GM13977 (cell line): ENCODE results near the gene EEFSEC.

Experiments
- DNase-seq: peaks from one replicate; pipeline ENCODE4 v3.0.0; 2012; ENCODE audit warnings: low spot score
- in situ Hi-C: fragments of 300-500 bp; cut with MboI; formaldehyde crosslinking; loops from one replicate; pipeline ENCODE4 v1.12.0; 2022; ENCODE audit warnings: low sequenced_read_pairs, low pct_unique_long_range_greater_than_20kb, mixed read lengths, inconsistent platforms; ENCODE audit not compliant: unreplicated experiment
- TF ChIP-seq, protein P1 (sequence below): IDR thresholded peaks from 2 replicates; pipeline ENCODE4 v1.5.1; 2012; ENCODE audit warnings: mild to moderate bottlenecking, control low read depth; ENCODE audit not compliant: insufficient read depth; ENCODE audit errors: extremely low read depth, missing control alignments

Gene EEFSEC

DNA sequence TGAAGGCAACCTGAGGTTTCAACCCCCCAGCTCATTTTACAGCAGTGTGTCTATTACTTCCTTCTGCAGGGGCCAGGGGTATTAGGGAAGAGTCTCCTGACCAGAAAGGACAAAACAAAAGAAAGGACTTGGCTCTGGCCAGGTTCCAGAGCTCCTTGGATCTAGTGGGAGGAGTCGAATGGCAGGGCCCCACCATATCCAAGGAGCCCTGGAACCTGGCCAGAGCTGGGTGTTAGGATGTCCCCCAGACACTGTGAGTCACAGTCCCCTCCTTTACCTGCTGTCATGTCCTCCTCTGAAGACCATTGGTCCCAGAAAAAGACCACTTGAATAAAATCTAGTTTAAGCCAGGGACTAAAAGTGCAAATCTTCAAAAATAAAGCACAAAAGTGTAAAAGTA is 113.2 kb downstream of the EEFSEC start:
- no peak for DNase-seq
- in situ Hi-C loops, result no loop called here
- TF ChIP-seq, protein P1, sequence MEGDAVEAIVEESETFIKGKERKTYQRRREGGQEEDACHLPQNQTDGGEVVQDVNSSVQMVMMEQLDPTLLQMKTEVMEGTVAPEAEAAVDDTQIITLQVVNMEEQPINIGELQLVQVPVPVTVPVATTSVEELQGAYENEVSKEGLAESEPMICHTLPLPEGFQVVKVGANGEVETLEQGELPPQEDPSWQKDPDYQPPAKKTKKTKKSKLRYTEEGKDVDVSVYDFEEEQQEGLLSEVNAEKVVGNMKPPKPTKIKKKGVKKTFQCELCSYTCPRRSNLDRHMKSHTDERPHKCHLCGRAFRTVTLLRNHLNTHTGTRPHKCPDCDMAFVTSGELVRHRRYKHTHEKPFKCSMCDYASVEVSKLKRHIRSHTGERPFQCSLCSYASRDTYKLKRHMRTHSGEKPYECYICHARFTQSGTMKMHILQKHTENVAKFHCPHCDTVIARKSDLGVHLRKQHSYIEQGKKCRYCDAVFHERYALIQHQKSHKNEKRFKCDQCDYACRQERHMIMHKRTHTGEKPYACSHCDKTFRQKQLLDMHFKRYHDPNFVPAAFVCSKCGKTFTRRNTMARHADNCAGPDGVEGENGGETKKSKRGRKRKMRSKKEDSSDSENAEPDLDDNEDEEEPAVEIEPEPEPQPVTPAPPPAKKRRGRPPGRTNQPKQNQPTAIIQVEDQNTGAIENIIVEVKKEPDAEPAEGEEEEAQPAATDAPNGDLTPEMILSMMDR, result no peak

DNA sequence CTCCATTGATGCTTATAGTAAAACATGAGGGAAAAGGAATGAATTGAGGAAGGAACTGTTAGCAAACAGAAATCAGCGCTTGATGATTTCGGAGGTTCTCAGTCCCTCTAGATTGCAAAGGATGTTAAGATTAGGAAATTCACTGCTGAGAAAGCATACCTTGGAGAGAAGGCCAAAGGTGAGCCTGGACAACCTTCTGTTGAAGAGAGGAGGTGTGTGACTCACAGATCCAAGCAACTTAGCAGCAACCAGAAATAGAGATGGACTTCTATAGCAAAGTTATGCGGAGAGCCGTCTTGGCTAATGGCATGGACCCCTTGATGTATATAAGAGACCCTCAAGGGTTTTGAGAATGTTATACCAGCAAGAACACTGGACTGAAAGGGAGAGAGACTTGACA is 114.3 kb downstream of the EEFSEC start:
- TF ChIP-seq, protein P1, result no peak
- in situ Hi-C loops, result no loop called here
- DNase-seq, result no peak

DNA sequence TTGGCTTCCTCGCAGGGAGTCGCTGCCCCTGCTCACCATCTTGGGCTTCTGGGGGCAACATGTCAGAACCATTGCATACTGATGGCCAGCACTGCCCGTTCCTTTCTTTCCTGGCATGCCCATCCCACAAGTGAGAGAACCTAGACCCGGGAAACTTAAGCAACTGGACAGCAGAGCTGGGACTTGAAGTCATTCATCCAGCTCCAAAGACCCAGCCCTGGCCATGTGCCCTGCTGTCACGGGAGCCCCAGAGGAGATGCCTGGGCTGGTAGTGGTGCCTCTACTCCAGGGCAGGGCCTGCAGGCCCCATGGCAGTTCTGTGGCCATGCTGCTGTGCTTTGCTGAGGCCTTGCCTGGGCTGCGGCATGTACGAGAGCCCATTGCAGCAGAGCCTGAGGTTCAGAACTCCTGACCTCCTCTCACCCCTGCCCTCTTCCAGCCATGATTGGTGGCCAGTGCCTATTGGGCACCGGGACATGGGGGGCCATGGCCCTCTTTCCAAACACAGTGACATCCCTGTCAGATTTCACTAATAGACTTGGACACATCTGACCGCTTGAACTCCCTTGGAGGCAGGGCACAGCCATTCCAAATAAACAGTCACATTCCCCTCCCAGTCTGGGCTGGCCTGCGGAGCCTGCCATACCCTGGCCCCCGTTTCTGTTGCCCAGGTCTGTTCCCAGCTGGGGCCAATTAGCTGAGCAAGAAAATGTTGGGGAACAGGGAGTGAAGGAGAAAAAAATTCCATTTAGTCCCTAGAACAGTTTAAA is 115.9 kb downstream of the EEFSEC start:
- DNase-seq, result no peak
- TF ChIP-seq, protein P1, result no peak
- in situ Hi-C loops, result no loop called here

GRCh38 chr3:128269796-128270195 is 116.5 kb downstream of the EEFSEC start:
- no peak for DNase-seq
- TF ChIP-seq, protein P1, result no peak
- in situ Hi-C loops, result no loop called here

- TF ChIP-seq, protein P1, result no peak
- in situ Hi-C loops, result no loop called here
- no peak for DNase-seq
Observed at GRCh38 chr3:128270559-128271492, 117.5 kb downstream of the EEFSEC start.

- TF ChIP-seq, protein P1, result no peak
- in situ Hi-C loops, result no loop called here
- no peak for DNase-seq
Observed at GRCh38 chr3:128271536-128272332, 118.5 kb downstream of the EEFSEC start.
